ENCODE measurements around the gene FRMD7. TPM values are rescaled to one million over a fixed set of nuclear protein-coding genes. Genes with fewer than 3 reads are reported as not detected.

FRMD7 gene
- total RNA-seq, 2 experiments from 2014 or later, result not detected

DNA sequence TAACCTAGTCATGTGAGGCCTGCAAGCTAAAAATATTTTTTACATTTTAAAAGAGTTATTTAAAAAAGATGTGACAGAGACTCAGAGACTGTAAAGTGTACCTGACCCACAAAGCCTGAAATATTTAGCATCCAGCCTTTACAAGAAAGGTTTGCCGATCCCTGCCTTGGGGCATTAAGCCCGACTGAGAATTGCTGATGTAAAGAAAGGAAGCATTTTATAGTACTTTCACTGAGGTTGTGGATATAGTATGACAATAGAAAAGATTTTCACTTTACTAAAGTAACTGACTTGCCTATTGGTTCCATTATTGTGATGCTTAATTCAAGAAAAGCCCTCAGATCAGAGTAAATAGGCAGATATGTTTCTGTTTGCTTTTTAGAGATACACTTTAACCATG, 87.8 kb downstream of the FRMD7 start:
- Mint-ChIP-seq H3K4me1 (peaks cover 17% of the 10 kb centered on the region), H3K27ac (no peak overlapping the region), H3K4me3 (no peak overlapping the region), H3K9me3 (no peaks in the 10 kb centered on the region), H3K27me3 (no peaks in the 10 kb centered on the region), H3K36me3 (peaks cover 3% of the 10 kb centered on the region)
- POLR2A ChIA-PET, result no interaction called here
- DNase-seq (no peak), ATAC-seq (ENCODE audit: low read depth) (no peak)

DNA sequence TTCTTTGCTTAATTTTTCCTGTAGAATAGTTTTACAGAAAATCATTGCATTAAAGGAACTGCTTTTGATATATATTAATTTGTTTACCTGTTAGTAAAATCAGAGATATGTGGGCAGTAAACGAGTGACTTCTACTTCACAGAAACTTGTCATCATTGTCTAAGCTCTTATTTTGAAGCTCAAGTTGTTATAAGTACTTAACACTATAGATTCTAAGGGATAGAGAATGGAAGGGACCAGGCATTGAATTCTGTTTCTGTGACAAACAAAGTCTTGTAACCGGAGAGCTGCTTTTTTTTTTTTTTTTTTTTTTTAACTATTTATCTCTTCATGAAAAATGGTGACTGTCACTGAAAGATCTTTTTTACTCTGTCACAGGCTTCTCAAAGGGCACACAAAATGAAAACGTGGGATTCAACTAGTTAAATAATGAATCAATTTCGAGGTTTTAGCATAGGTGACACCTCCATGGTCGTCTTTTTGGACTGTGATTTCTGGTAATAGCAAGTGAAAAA, 90.3 kb downstream of the FRMD7 start:
- H3K27ac Mint-ChIP-seq, result no peak overlapping the region
- H3K36me3 Mint-ChIP-seq, result peaks cover 4% of the 10 kb centered on the region
- H3K4me1 Mint-ChIP-seq, result peaks cover 27% of the 10 kb centered on the region
- no peak for ATAC-seq (ENCODE audit: low read depth)
- POLR2A ChIA-PET, result no interaction called here
- no peaks in the 10 kb centered on the region for H3K27me3 Mint-ChIP-seq
- no peak overlapping the region for H3K4me3 Mint-ChIP-seq
- no peak for DNase-seq
- no peaks in the 10 kb centered on the region for H3K9me3 Mint-ChIP-seq

DNA sequence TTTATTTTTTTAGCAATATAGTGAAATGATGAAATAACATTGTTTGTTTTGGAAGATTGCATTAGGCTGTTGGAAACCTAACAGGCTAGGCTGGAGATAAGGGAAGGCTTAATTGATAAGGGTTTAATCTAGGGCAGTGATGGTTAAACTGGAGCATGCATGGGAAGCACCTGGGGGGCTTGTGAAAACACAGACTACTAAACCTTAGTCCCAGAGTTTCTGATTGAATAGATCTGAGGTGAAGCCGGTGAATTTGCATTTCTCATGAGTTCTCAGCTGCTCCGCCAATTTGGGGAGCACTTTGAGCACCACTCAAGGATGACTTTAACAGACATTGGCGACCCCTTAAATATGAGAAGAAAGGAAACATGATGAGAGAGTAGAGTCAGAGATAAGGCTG, 93.2 kb downstream of the FRMD7 start:
- H3K27me3 Mint-ChIP-seq, result no peaks in the 10 kb centered on the region
- H3K9me3 Mint-ChIP-seq, result no peaks in the 10 kb centered on the region
- H3K4me1 Mint-ChIP-seq, result peaks cover 40% of the 10 kb centered on the region
- peak overlapping the region; percentile 35 for H3K4me3 Mint-ChIP-seq
- POLR2A ChIA-PET, result no interaction called here
- DNase-seq (no peak), ATAC-seq (ENCODE audit: low read depth) (no peak)
- H3K36me3 Mint-ChIP-seq, result peaks cover 9% of the 10 kb centered on the region
- H3K27ac Mint-ChIP-seq, result no peak overlapping the region

DNA sequence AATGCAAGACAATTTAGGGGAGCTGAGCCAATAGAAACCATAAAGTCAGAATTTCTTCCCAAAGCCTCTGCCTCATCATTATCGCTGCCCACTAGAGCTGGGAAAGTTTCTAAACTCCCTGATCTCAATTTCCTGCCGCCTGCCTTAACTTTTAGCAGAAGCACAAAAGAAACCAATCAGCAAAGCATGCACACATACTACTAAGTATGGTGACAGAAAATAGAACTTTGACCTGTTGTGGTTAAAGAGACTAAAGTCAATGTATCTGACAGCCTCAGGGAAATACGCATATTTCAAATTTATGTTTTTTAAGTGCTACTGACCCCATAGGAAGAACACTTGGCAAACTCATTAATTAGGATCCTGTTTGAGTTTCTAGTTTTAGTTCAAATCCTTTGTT, 94.7 kb downstream of the FRMD7 start:
- POLR2A ChIA-PET, result interaction anchor here (0.9 to 2.4 kb wide), 2 partner anchors 10 to 44 kb away, joined by 3 to 12 read pairs; partner anchors contain the start of gene STK26
- H3K4me1 Mint-ChIP-seq, result peaks cover 50% of the 10 kb centered on the region
- peaks cover 19% of the 10 kb centered on the region for H3K36me3 Mint-ChIP-seq
- no peak overlapping the region for H3K27ac Mint-ChIP-seq
- no peaks in the 10 kb centered on the region for H3K9me3 Mint-ChIP-seq
- ATAC-seq (ENCODE audit: low read depth) (no peak), DNase-seq (no peak)
- no peak overlapping the region for H3K4me3 Mint-ChIP-seq
- no peaks in the 10 kb centered on the region for H3K27me3 Mint-ChIP-seq

DNA sequence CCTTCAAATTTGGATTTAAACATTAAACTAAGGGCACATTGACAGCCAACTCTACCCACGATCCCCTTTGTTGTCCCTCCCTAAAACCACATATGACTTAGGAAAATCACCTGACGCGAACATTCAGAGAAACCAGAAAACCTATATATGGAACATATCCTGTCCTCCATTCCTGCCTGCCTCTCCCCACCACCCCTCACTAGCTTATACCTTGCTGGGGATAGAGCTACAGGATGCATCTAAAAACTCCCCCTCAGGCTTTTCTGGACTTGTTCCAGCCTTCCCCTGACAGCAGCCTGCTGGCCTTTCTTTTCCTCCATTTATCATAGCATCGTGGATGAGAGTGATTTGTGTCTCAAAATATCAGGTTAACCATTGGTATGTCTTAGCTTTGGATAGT, 96.0 kb downstream of the FRMD7 start:
- peak overlapping the region; percentile 63 for H3K27ac Mint-ChIP-seq
- DNase-seq (no peak), ATAC-seq (ENCODE audit: low read depth) (no peak)
- POLR2A ChIA-PET, result interaction anchor here (2.4 kb wide), 1 partner anchor 9 kb away, joined by 12 read pairs; the partner anchor contains the start of gene STK26
- H3K36me3 Mint-ChIP-seq, result peaks cover 24% of the 10 kb centered on the region
- no peaks in the 10 kb centered on the region for H3K9me3 Mint-ChIP-seq
- H3K4me1 Mint-ChIP-seq, result peaks cover 52% of the 10 kb centered on the region
- peak overlapping the region; percentile 56 for H3K4me3 Mint-ChIP-seq
- H3K27me3 Mint-ChIP-seq, result no peaks in the 10 kb centered on the region

DNA sequence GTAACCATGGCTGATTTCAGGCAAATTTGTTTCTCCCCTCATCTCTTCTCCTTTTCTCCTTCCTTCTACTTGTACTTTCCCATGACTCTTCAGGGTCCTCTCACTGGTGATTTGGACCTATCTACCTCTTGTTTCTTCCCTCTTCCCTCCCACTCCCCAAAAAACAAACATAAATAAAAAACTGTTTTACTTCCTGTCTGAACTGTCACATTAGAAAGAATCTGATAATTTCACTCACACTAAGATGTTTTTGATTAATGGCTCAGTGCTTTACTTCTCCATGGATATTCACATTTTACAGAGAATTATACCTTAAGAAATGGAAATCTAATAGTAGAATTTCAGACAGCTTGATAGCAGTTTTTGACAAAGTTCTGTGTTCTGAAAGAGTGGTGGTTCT, 97.6 kb downstream of the FRMD7 start:
- H3K27me3 Mint-ChIP-seq, result no peaks in the 10 kb centered on the region
- peaks cover 24% of the 10 kb centered on the region for H3K36me3 Mint-ChIP-seq
- H3K27ac Mint-ChIP-seq, result peak overlapping the region; percentile 30
- POLR2A ChIA-PET, result no interaction called here
- ATAC-seq (ENCODE audit: low read depth) (no peak), DNase-seq (no peak)
- no peak overlapping the region for H3K4me3 Mint-ChIP-seq
- no peaks in the 10 kb centered on the region for H3K9me3 Mint-ChIP-seq
- H3K4me1 Mint-ChIP-seq, result peaks cover 49% of the 10 kb centered on the region

Other genes with a start within 250 kb of the FRMD7 start
- gene STK26, start 104.7 kb downstream of the FRMD7 start, total RNA-seq, result 10 to 100 TPM; 52.7 to 54.0 TPM
- 10 to 100 TPM; 33.1 to 37.5 TPM for gene RAP2C, start 91.4 kb upstream of the FRMD7 start, total RNA-seq

Data from activated naive CD8-positive, alpha-beta T cell treated with anti-CD3 and anti-CD28 coated beads, Interleukin-2, amount 10 ng/mL, durations not matched to agents 7 days and 5 days (primary cell).